ENCODE data around the gene ZNF74. TPM values are rescaled to one million over a fixed set of nuclear protein-coding genes. Genes with fewer than 3 reads are reported as not detected.
A peak's percentile ranks its signal among the peaks of the same experiment; 100 is the strongest.
"Not testable (repeated sequence)": the region's sequence is repeated elsewhere in the genome, so short reads cannot be mapped to it uniquely, and the experiment has no call there.

The ZNF74 gene
- total RNA-seq (ENCODE audit: low replicate concordance): 19.4 and 54.0 TPM in 2 replicates

DNA sequence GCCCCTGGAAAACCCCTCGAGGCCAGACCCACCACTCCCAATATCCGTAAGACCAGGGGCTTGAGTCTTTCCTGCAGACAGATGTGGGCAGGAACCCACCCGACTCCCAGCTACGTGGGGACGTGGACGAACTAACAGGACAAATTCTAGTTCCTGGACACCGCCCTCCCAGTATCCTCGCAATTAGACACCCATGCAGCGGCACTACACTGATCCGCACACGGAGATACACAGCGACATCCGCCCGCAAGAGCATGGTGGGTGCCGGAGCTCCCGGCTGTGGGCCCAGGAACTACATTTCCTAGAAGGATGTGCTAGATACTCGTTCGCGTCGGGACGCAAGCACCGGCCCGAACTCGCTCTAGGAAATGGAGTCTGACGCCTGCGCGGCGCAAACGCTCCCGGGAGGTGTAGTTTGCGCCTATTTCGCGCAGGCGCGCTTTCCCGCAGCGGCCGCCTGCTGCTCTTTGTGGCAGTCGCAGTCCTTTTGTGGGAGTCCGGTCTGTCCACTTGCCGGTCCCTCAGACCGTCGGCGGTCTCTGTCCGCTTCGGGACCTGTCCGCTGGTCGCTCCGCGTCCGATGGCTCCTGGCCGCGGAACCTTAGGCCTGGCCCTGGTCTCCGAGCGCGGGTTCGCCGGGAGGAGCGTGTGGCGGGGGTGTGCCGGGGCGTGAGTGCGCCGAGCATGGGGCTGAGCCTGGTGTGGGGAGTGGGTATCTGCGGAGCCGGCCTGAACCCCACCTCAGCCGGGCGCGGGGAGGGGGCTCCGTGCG is at the start of gene ZNF74:
Gene ZNF74, plus strand, starts transcription at position 447 of the 772 bp plus-strand sequence. CDS start 478 bp downstream, outside the sequence.
- peak within 1 kb of the TSS; percentile 93 for H3K4me3 Mint-ChIP-seq

DNA sequence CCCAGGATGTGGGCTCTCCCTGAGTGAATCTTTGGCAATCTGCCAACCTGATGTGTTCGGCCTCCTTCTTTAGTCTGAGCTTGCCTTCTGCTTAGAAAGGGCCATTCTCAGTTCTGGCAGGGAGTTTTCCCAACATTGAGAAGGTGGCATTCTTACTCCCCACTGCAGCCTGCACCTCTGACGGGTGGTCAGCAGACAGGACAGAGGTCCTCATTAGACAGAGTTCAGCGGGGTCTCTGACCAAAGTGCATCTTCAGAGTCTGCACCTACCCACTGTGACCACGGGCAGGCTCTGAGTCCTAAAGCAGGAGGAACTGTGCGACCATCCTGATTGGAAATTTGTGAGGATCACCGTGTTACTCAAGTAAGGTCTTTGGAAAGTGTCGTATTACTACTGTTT is 47.4 kb upstream of the ZNF74 start:
- H3K36me3 ChIP-seq: not testable (repeated sequence)

More for the DNA sequence above, at the start of gene ZNF74:
- H3K4me1 ChIP-seq: peaks cover 11% of the 10 kb centered on the region
- H4K20me1 ChIP-seq (ENCODE audit: low read depth): peaks cover 40% of the 10 kb centered on the region
- H2AFZ ChIP-seq (replicated peaks): peak within 1 kb of the TSS; percentile 91
- peak within 1 kb of the TSS; percentile 97 for H3K27ac Mint-ChIP-seq
- H3K79me2 ChIP-seq (ENCODE audit: low read depth): peaks cover 43% of the 10 kb centered on the region
- peaks cover 7% of the 10 kb centered on the region for H3K27me3 ChIP-seq
- peak within 1 kb of the TSS; percentile 78 for H3K4me2 ChIP-seq
- peaks cover 6% of the 10 kb centered on the region for H3K27me3 Mint-ChIP-seq (ENCODE audit: insufficient read depth, low read depth)
- peak within 1 kb of the TSS; percentile 54 for H3K9ac ChIP-seq
- peak; percentile 97 for DNase-seq (ENCODE audit: low spot score)
- no peaks in the 10 kb centered on the region for H3K36me3 ChIP-seq
- H3K36me3 Mint-ChIP-seq: peaks cover 13% of the 10 kb centered on the region
- no peaks in the 10 kb centered on the region for H3K9me3 ChIP-seq (ENCODE audit: low read depth)
- no peaks in the 10 kb centered on the region for H3K9me3 Mint-ChIP-seq
- H3K4me3 ChIP-seq: peak within 1 kb of the TSS; percentile 75
- H3F3A ChIP-seq (ENCODE audit: low read depth): no peaks in the 10 kb centered on the region
- TF ChIP-seq, protein P1, sequence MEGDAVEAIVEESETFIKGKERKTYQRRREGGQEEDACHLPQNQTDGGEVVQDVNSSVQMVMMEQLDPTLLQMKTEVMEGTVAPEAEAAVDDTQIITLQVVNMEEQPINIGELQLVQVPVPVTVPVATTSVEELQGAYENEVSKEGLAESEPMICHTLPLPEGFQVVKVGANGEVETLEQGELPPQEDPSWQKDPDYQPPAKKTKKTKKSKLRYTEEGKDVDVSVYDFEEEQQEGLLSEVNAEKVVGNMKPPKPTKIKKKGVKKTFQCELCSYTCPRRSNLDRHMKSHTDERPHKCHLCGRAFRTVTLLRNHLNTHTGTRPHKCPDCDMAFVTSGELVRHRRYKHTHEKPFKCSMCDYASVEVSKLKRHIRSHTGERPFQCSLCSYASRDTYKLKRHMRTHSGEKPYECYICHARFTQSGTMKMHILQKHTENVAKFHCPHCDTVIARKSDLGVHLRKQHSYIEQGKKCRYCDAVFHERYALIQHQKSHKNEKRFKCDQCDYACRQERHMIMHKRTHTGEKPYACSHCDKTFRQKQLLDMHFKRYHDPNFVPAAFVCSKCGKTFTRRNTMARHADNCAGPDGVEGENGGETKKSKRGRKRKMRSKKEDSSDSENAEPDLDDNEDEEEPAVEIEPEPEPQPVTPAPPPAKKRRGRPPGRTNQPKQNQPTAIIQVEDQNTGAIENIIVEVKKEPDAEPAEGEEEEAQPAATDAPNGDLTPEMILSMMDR (IDR thresholded peaks at IDR 0.05): no peak
- TF ChIP-seq EZH2 (IDR thresholded peaks at IDR 0.05): peak; percentile 39
- no peak for TF ChIP-seq EZH2phosphoT487 (IDR thresholded peaks at IDR 0.05)
- H3K27ac ChIP-seq: no peak within 1 kb of the TSS
- peaks cover 28% of the 10 kb centered on the region for H3K4me1 Mint-ChIP-seq

DNA sequence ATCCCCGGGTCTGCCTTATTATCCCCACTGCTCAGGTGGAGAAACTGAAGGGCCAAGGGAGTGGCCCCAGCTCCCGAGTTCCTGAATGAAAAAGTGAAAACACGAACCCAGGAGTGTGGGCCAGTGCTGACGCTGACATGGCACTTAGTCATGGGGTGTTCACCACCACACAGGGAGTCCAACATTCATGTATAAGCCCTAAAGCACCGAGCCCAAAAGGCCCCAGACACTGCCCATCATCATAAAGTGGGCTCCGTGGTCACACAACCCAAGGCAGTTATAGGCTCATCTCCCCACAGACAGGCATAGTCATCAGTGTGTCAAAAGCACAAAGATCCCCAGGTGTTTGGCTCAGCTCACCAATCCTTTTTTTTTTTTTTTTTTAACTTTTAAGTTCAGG is 41.4 kb upstream of the ZNF74 start:
- not testable (repeated sequence) for H3K4me3 ChIP-seq; H3K36me3 Mint-ChIP-seq; H3K4me2 ChIP-seq; H3K9ac ChIP-seq; H3K9me3 ChIP-seq (ENCODE audit: low read depth); H3K4me1 Mint-ChIP-seq; H4K20me1 ChIP-seq (ENCODE audit: low read depth); DNase-seq (ENCODE audit: low spot score); H3K27ac ChIP-seq; H3K4me3 Mint-ChIP-seq; H3K27me3 Mint-ChIP-seq (ENCODE audit: insufficient read depth, low read depth); H3K9me3 Mint-ChIP-seq; H3F3A ChIP-seq (ENCODE audit: low read depth); H3K36me3 ChIP-seq; H3K27ac Mint-ChIP-seq; H3K4me1 ChIP-seq; H3K79me2 ChIP-seq (ENCODE audit: low read depth); H3K27me3 ChIP-seq; H2AFZ ChIP-seq (replicated peaks)

More for the DNA sequence above, 47.4 kb upstream of the ZNF74 start:
- H3K79me2 ChIP-seq (ENCODE audit: low read depth); H3K4me3 ChIP-seq; H3K27ac Mint-ChIP-seq; H3K4me2 ChIP-seq; H3K27me3 ChIP-seq; H3K36me3 Mint-ChIP-seq; H4K20me1 ChIP-seq (ENCODE audit: low read depth); H3K9me3 ChIP-seq (ENCODE audit: low read depth); H3K4me1 Mint-ChIP-seq; H3F3A ChIP-seq (ENCODE audit: low read depth); H2AFZ ChIP-seq (replicated peaks); DNase-seq (ENCODE audit: low spot score); H3K4me1 ChIP-seq; H3K9ac ChIP-seq; H3K9me3 Mint-ChIP-seq; H3K4me3 Mint-ChIP-seq; H3K27me3 Mint-ChIP-seq (ENCODE audit: insufficient read depth, low read depth); H3K27ac ChIP-seq: not testable (repeated sequence)

DNA sequence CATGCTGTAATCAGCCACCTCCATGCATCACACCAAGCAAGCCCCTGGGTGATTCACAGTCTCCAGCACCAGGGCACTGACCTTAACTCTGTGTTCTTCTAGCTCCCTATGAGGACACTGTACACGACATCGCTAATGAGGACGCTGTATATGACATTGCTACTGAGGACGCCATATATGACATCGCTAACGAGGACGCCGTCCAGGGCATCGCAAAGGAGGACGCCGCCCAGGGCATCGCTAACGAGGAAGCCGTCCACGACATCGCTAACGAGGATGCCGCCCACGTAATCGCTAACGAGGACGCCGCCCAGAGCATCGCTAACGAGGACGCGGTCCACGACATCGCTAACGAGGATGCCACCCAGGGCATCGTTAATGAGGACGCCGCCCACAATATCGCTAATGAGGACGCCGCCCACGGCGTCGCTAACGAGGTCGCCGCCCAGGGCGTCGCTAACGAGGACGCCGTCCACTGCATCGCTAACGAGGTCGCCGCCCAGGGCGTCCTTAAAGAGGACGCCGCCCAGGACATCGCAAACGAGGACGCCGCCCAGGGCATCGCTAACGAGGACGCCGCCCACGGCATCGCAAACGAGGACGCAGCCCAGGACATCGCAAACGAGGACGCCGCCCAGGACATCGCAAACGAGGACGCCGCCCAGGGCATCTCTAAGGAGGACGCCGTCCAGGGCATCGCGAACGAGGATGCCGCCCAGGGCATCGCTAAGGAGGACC is 39.5 kb upstream of the ZNF74 start:
- Histone ChIP-seq H3F3A (ENCODE audit: low read depth) (no peaks in the 10 kb centered on the region), H3K9me3 (ENCODE audit: low read depth) (no peaks in the 10 kb centered on the region), H3K36me3 (no peaks in the 10 kb centered on the region), H3K4me3 (no peak overlapping the region), H3K9ac (no peak overlapping the region), H2AFZ (replicated peaks) (no peak overlapping the region), H4K20me1 (ENCODE audit: low read depth) (no peaks in the 10 kb centered on the region), H3K27me3 (no peaks in the 10 kb centered on the region), H3K79me2 (ENCODE audit: low read depth) (no peaks in the 10 kb centered on the region), H3K4me1 (no peaks in the 10 kb centered on the region), H3K4me2 (no peak overlapping the region), H3K27ac (no peak overlapping the region)
- peaks cover 9% of the 10 kb centered on the region for H3K9me3 Mint-ChIP-seq
- DNase-seq (ENCODE audit: low spot score): no peak
- H3K27me3 Mint-ChIP-seq (ENCODE audit: insufficient read depth, low read depth): peaks cover 3% of the 10 kb centered on the region
- H3K4me1 Mint-ChIP-seq: no peaks in the 10 kb centered on the region
- TF ChIP-seq, protein P1 (IDR thresholded peaks at IDR 0.05): no peak
- TF ChIP-seq EZH2phosphoT487 (IDR thresholded peaks at IDR 0.05): no peak
- no peak for TF ChIP-seq EZH2 (IDR thresholded peaks at IDR 0.05)
- H3K27ac Mint-ChIP-seq: peak overlapping the region; percentile 58
- no peaks in the 10 kb centered on the region for H3K36me3 Mint-ChIP-seq
- H3K4me3 Mint-ChIP-seq: no peak overlapping the region

DNA sequence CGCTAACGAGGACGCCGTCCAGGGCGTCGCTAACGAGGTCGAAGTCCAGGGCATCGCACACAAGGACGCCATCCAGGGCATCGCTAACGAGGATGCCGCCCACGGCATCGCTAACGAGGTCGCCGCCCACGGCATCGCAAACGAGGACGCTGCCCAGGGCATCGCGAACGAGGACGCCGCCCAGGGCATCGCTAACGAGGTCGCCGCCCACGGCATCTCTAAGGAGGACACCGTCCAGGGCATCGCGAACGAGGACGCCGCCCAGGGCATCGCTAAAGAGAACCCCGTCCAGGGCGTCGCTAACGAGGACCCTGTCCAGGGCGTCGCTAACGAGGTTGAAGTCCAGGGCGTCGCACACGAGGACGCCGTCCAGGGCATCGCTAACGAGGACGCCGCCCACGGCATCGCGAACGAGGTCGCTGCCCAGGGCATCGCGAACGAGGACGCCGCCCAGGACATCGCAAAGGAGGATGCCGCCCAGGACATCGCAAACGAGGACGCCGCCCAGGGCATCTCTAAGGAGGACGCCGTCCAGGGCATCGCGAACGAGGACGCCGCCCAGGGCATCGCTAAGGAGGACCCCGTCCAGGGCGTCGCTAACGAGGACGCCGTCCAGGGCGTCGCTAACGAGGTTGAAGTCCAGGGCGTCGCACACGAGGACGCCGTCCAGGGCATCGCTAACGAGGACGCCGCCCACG is 37.9 kb upstream of the ZNF74 start:
- H3K4me1 Mint-ChIP-seq; H3K27me3 Mint-ChIP-seq (ENCODE audit: insufficient read depth, low read depth); H3K9ac ChIP-seq; H3K27ac ChIP-seq; H2AFZ ChIP-seq (replicated peaks); H3F3A ChIP-seq (ENCODE audit: low read depth); H3K9me3 ChIP-seq (ENCODE audit: low read depth); H3K4me2 ChIP-seq; DNase-seq (ENCODE audit: low spot score); H3K79me2 ChIP-seq (ENCODE audit: low read depth); H3K27me3 ChIP-seq; H3K9me3 Mint-ChIP-seq; H3K4me3 ChIP-seq; H3K36me3 ChIP-seq; H4K20me1 ChIP-seq (ENCODE audit: low read depth); H3K4me3 Mint-ChIP-seq; H3K27ac Mint-ChIP-seq; H3K36me3 Mint-ChIP-seq; H3K4me1 ChIP-seq: not testable (repeated sequence)

DNA sequence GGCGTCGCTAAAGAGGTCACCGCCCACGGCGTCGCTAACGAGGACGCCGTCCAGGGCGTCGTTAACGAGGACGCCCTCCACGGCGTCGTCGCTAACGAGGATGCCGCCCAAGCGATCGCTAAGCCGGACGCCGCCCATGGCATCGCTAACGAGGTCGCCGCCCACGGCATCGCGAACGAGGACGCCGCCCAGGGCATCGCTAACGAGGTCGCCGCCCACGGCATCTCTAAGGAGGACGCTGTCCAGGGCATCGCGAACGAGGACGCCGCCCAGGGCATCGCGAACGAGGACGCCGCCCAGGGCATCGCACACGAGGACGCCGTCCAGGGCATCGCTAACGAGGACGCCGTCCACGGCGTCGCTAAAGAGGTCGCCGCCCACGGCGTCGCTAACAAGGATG is 37.0 kb upstream of the ZNF74 start:
- not testable (repeated sequence) for H3K27me3 Mint-ChIP-seq (ENCODE audit: insufficient read depth, low read depth); H3F3A ChIP-seq (ENCODE audit: low read depth); H3K4me1 ChIP-seq; H4K20me1 ChIP-seq (ENCODE audit: low read depth); H3K4me3 ChIP-seq; H3K4me3 Mint-ChIP-seq; H3K9me3 ChIP-seq (ENCODE audit: low read depth); H3K27ac ChIP-seq; H3K9ac ChIP-seq; H3K27ac Mint-ChIP-seq; H3K27me3 ChIP-seq; H3K4me1 Mint-ChIP-seq; DNase-seq (ENCODE audit: low spot score); H3K79me2 ChIP-seq (ENCODE audit: low read depth); H3K36me3 ChIP-seq; H3K36me3 Mint-ChIP-seq; H3K4me2 ChIP-seq; H2AFZ ChIP-seq (replicated peaks); H3K9me3 Mint-ChIP-seq

Measured in neural progenitor cell (in vitro differentiated cells).